ENCODE measurements around the gene COX7A1.

- TF ChIP-seq CTCF (IDR thresholded peaks at IDR 0.05; ENCODE audit: low read depth, low read length): no peak
- TF ChIP-seq EZH2phosphoT487 (IDR thresholded peaks at IDR 0.05; ENCODE audit: low read depth): no peak
Measured at GRCh38 chr19:36152019-36152351, 262 bp downstream of the COX7A1 start.

Measured in OCI-LY3 (cell line).